ENCODE results near the gene FAM50A.

The FAM50A gene

DNA sequence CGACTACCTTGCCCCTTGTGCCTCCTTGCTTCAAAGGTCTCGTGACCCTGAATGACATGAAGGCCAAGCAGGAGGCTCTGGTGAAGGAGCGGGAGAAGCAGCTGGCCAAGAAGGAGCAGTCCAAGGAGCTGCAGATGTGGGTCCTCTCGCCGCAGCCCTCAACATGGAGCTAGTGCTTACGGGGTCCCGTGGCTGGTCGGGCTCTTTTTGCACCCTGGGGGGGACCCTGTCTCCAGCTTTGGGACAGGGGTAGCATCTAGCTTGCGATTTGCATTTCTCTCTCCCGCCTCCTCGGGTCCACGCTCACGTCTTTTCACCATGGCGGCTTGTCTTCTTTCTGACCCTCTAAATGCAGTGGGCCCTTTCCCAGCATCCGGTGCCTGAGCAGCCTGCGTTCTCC is 1.8 kb downstream of the FAM50A start:
- Mint-ChIP-seq H3K4me3 (peak overlapping the region; percentile 48), H3K4me1 (peaks cover 5% of the 10 kb centered on the region), H3K27me3 (ENCODE audit: low read depth, poor library complexity) (no peaks in the 10 kb centered on the region), H3K36me3 (ENCODE audit: low read depth) (peaks cover 9% of the 10 kb centered on the region), H3K27ac (no peak overlapping the region), H3K9me3 (peaks cover 50% of the 10 kb centered on the region)
- DNase-seq, result no peak
- TF ChIP-seq, protein P1, sequence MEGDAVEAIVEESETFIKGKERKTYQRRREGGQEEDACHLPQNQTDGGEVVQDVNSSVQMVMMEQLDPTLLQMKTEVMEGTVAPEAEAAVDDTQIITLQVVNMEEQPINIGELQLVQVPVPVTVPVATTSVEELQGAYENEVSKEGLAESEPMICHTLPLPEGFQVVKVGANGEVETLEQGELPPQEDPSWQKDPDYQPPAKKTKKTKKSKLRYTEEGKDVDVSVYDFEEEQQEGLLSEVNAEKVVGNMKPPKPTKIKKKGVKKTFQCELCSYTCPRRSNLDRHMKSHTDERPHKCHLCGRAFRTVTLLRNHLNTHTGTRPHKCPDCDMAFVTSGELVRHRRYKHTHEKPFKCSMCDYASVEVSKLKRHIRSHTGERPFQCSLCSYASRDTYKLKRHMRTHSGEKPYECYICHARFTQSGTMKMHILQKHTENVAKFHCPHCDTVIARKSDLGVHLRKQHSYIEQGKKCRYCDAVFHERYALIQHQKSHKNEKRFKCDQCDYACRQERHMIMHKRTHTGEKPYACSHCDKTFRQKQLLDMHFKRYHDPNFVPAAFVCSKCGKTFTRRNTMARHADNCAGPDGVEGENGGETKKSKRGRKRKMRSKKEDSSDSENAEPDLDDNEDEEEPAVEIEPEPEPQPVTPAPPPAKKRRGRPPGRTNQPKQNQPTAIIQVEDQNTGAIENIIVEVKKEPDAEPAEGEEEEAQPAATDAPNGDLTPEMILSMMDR (IDR thresholded peaks at IDR 0.05), result no peak

DNA sequence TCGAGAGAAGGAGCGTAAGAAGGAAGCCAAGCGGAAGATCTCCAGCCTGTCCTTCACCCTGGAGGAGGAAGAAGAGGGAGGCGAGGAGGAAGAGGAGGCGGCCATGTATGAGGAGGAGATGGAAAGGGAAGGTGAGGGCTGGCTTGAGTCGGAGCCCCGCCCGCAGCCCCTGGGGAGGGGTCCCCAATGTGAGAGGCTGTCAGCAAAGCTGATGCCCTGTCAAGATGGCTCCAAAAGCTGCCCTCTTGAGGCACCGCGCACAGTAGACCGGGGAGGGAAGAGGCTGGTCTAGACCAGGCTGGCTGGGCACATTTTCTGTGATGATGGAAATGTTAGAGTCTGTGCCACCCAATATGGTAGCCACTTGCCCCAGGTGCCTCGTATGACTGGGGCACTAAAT is 2.5 kb downstream of the FAM50A start:
- TF ChIP-seq, protein P1 (IDR thresholded peaks at IDR 0.05), result no peak
- no peak for DNase-seq
- Mint-ChIP-seq H3K36me3 (ENCODE audit: low read depth) (peaks cover 9% of the 10 kb centered on the region), H3K27ac (peak overlapping the region; percentile 84), H3K4me1 (peaks cover 5% of the 10 kb centered on the region), H3K4me3 (no peak overlapping the region), H3K9me3 (peaks cover 46% of the 10 kb centered on the region), H3K27me3 (ENCODE audit: low read depth, poor library complexity) (no peaks in the 10 kb centered on the region)

DNA sequence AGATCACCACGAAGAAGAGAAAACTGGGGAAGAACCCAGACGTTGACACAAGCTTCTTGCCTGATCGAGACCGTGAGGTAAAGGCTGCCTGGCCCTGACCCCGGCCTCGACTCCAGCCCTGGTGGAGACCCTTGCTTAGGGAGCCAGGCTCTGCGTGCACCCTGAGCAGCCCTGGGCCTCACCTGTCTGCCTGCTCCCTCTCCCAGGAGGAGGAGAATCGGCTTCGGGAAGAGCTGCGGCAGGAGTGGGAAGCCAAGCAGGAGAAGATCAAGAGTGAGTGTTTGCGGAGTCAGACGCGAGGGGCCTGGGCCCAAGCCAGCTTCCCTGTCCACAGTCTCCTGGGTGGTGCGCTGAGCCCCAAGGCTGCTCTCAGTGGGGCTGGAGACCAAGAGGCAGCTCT is 4.5 kb downstream of the FAM50A start:
- TF ChIP-seq, protein P1 (IDR thresholded peaks at IDR 0.05), result no peak
- Mint-ChIP-seq H3K4me1 (peaks cover 5% of the 10 kb centered on the region), H3K27ac (peak overlapping the region; percentile 29), H3K27me3 (ENCODE audit: low read depth, poor library complexity) (no peaks in the 10 kb centered on the region), H3K36me3 (ENCODE audit: low read depth) (peaks cover 23% of the 10 kb centered on the region), H3K4me3 (no peak overlapping the region), H3K9me3 (peaks cover 45% of the 10 kb centered on the region)
- DNase-seq, result no peak

DNA sequence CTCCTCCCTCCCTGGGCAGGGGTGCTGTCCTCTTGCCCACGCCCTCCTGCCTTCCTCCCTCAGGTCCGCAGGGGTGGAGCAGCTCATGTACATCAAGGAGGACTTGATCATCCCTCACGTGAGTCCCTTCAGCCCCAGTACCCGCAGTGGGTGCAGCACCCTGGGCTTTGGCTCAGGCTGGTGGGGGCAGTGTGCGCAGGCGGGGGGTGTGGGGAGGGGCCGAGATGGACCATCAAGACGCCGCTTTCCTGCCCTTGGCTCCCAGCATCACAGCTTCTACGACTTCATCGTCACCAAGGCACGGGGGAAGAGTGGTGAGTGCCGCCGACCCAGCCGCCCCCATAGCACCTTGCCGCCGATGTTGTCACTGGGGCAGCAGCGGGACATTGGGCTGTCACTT is 5.7 kb downstream of the FAM50A start:
- Mint-ChIP-seq H3K4me1 (peaks cover 5% of the 10 kb centered on the region), H3K36me3 (ENCODE audit: low read depth) (peaks cover 27% of the 10 kb centered on the region), H3K27me3 (ENCODE audit: low read depth, poor library complexity) (no peaks in the 10 kb centered on the region), H3K9me3 (peaks cover 54% of the 10 kb centered on the region), H3K4me3 (no peak overlapping the region), H3K27ac (no peak overlapping the region)
- TF ChIP-seq, protein P1 (IDR thresholded peaks at IDR 0.05), result no peak
- DNase-seq, result no peak

DNA sequence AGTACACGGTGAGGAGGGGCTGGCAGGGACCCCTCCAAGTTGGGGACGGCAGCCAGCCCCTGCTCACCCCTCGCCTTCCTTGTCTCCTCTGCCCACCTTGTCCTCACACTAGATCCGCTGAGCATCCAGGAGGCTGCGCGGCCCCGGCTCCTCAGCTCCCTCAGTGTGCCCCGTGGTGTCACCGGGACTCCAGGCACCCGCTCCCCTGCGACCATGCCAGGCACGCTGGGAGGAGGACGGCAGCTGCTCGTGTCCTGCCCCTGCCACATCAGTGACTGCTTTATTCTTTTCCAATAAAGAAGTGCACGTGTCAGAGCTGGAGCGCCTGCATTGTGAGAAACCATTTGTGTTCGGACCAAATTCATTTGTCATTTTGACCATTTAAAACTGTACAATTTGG is 6.4 kb downstream of the FAM50A start:
- H3K27ac Mint-ChIP-seq, result no peak overlapping the region
- TF ChIP-seq, protein P1 (IDR thresholded peaks at IDR 0.05), result no peak
- no peak for DNase-seq
- H3K4me1 Mint-ChIP-seq, result peaks cover 5% of the 10 kb centered on the region
- H3K4me3 Mint-ChIP-seq, result no peak overlapping the region
- H3K36me3 Mint-ChIP-seq (ENCODE audit: low read depth), result peaks cover 29% of the 10 kb centered on the region
- no peaks in the 10 kb centered on the region for H3K27me3 Mint-ChIP-seq (ENCODE audit: low read depth, poor library complexity)
- H3K9me3 Mint-ChIP-seq, result peaks cover 61% of the 10 kb centered on the region

DNA sequence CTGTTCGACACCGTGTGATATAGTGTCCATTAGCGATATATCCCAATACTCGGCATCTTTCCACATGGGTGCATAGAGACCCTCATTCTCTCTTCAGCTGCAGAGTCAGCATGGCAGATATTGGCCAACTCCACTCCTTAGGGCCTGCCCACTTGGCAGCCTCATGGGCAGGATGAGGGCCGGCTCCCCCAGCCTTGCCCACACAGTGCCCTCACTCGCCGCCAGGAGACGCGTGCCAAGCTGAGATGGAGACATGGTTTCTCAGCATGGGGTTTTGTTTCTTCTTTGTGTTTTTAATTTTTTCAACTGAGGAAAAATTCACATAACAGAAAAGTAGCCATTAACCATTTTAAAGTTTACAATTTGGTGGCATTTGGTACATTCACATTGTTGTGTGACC is 8.9 kb downstream of the FAM50A start:
- H3K9me3 Mint-ChIP-seq, result peaks cover 57% of the 10 kb centered on the region
- H3K4me1 Mint-ChIP-seq, result peaks cover 5% of the 10 kb centered on the region
- H3K36me3 Mint-ChIP-seq (ENCODE audit: low read depth), result peaks cover 25% of the 10 kb centered on the region
- no peak overlapping the region for H3K4me3 Mint-ChIP-seq
- H3K27me3 Mint-ChIP-seq (ENCODE audit: low read depth, poor library complexity), result peaks cover 3% of the 10 kb centered on the region
- DNase-seq, result no peak
- H3K27ac Mint-ChIP-seq, result no peak overlapping the region
- TF ChIP-seq, protein P1 (IDR thresholded peaks at IDR 0.05), result no peak
